K562 (cell line): ENCODE data around the gene CNTD1. TPM values are rescaled to one million over a fixed set of nuclear protein-coding genes. Genes with fewer than 3 reads are reported as not detected.
A peak's percentile ranks its signal among the peaks of the same experiment; 100 is the strongest.

Source experiments
- ASH1L ChIP-seq: fragments of 450-650 bp; IDR thresholded peaks from 2 replicates; pipeline ENCODE4 v1.6.1; 2018; ENCODE audit warnings: borderline replicate concordance, mild to moderate bottlenecking, low read depth; ENCODE audit not compliant: partially characterized antibody
- BRD4 ChIP-seq: fragments of 200-600 bp; sonication (generic); IDR thresholded peaks from 2 replicates; pipeline ENCODE4 v1.6.1; 2017; ENCODE audit warnings: inconsistent platforms
- C11orf30 ChIP-seq: fragments of 450-650 bp; IDR thresholded peaks from 2 replicates; pipeline ENCODE4 v1.6.1; 2016; ENCODE audit warnings: low read depth, mild to moderate bottlenecking
- CHD1 ChIP-seq: fragments of 200-600 bp; sonication (generic); IDR thresholded peaks from one replicate; pipeline ENCODE4 v1.6.1; 2012; ENCODE audit warnings: mild to moderate bottlenecking, moderate library complexity, low read length, inconsistent platforms
- CREM ChIP-seq: IDR thresholded peaks from 2 replicates; pipeline ENCODE4 v1.6.1; 2014; ENCODE audit warnings: antibody characterized with exemption, low read depth
- ELK1 ChIP-seq: sonication (generic); formaldehyde crosslinking; IDR thresholded peaks from 2 replicates; pipeline ENCODE4 v1.8.1; 2022; ENCODE audit warnings: missing genetic modification reagents
- EP400 ChIP-seq: fragments of 450-650 bp; IDR thresholded peaks from 2 replicates; pipeline ENCODE4 v1.6.1; 2017; ENCODE audit warnings: antibody characterized with exemption, mild to moderate bottlenecking, moderate library complexity
- GTF2E2 ChIP-seq: fragments of 200-800 bp; sonication (Bioruptor generic); IDR thresholded peaks from 2 replicates; pipeline ENCODE4 v1.6.1; 2016; ENCODE audit warnings: missing genetic modification characterization, missing compliant biosample characterization
- HCFC1 ChIP-seq: IDR thresholded peaks from 2 replicates; pipeline ENCODE4 v1.6.1; 2012; ENCODE audit warnings: low read depth, low read length, improper control_type of control experiment
- HIVEP1 ChIP-seq: fragments of 250-450 bp; sonication (Bioruptor Pico); IDR thresholded peaks from 2 replicates; pipeline ENCODE4 v1.4.0; 2020; ENCODE audit warnings: mild to moderate bottlenecking
- HMGXB4 ChIP-seq: sonication (generic); formaldehyde crosslinking; IDR thresholded peaks from 2 replicates; pipeline ENCODE4 v1.8.1; 2023; ENCODE audit warnings: mild to moderate bottlenecking, missing genetic modification reagents
- ID3 ChIP-seq, 2 experiments: fragments of 250-450 bp in 1 of 2; fragments of 450-650 bp in 1 of 2; sonication (Bioruptor Pico) in 1 of 2; IDR thresholded peaks; 2 replicates each; pipeline versions ENCODE4 v1.6.1 to v1.8.0; 2016 to 2021; ENCODE audit warnings: mild to moderate bottlenecking in 2 of 2, moderate library complexity in 2 of 2, missing compliant biosample characterization in 1 of 2, missing genetic modification characterization in 1 of 2
- KAT7 ChIP-seq: sonication (generic); formaldehyde crosslinking; IDR thresholded peaks from 2 replicates; pipeline ENCODE4 v1.8.0; 2022; ENCODE audit warnings: missing genetic modification reagents, mild to moderate bottlenecking, borderline replicate concordance
- KDM5B ChIP-seq: fragments of 200-600 bp; sonication (generic); IDR thresholded peaks from 2 replicates; pipeline ENCODE4 v1.6.1; 2012; ENCODE audit warnings: low read depth, mild to moderate bottlenecking, moderate library complexity, low read length, control low read depth, inconsistent platforms; ENCODE audit not compliant: insufficient replicate concordance
- MAFK ChIP-seq: IDR thresholded peaks from 2 replicates; pipeline ENCODE4 v1.6.1; 2011; ENCODE audit warnings: low read length, improper control_type of control experiment
- MBD2 ChIP-seq: sonication (generic); IDR thresholded peaks from 2 replicates; pipeline ENCODE4 v1.6.1; 2016; ENCODE audit warnings: low read depth, borderline replicate concordance
- PHB2 ChIP-seq: fragments of 450-650 bp; IDR thresholded peaks from 2 replicates; pipeline ENCODE4 v1.6.1; 2017; ENCODE audit warnings: low read depth
- PHF21A ChIP-seq: fragments of 450-650 bp; IDR thresholded peaks from 2 replicates; pipeline ENCODE4 v1.6.1; 2017; ENCODE audit warnings: low read depth, borderline replicate concordance
- SETDB1 ChIP-seq: IDR thresholded peaks from one replicate; pipeline ENCODE4 v1.6.1; 2012; ENCODE audit warnings: low read length, control low read depth, inconsistent platforms
- SIN3B ChIP-seq: fragments of 450-650 bp; IDR thresholded peaks from 2 replicates; pipeline ENCODE4 v1.6.1; 2017; ENCODE audit warnings: low read depth, mild to moderate bottlenecking, moderate library complexity
- SMAD4 ChIP-seq: fragments of 250-450 bp; sonication (Bioruptor Pico); conservative IDR thresholded peaks from 2 replicates; pipeline ENCODE4 v1.8.0; 2021; ENCODE audit warnings: inconsistent platforms, mild to moderate bottlenecking, moderate library complexity
- SMARCE1 ChIP-seq: fragments of 450-650 bp; IDR thresholded peaks from 2 replicates; pipeline ENCODE4 v1.7.1; 2016; ENCODE audit warnings: mild to moderate bottlenecking
- STAT5A ChIP-seq: IDR thresholded peaks from 2 replicates; pipeline ENCODE4 v1.6.1; 2012; ENCODE audit warnings: low read length, inconsistent platforms, borderline replicate concordance
- STAT5B ChIP-seq: fragments of 250-450 bp; sonication (Bioruptor Pico); IDR thresholded peaks from 2 replicates; pipeline ENCODE4 v1.8.0; 2021; ENCODE audit warnings: mild to moderate bottlenecking, inconsistent platforms
- TAF9B ChIP-seq: fragments of 450-650 bp; IDR thresholded peaks from 2 replicates; pipeline ENCODE4 v1.6.1; 2018; ENCODE audit warnings: mild to moderate bottlenecking; ENCODE audit not compliant: partially characterized antibody
- ZNF384 ChIP-seq: IDR thresholded peaks from 2 replicates; pipeline ENCODE4 v1.6.1; 2012; ENCODE audit warnings: low read depth, low read length, improper control_type of control experiment
- ZNF764 ChIP-seq: fragments of 250-450 bp; sonication (Bioruptor Pico); IDR thresholded peaks from 2 replicates; pipeline ENCODE4 v1.4.0; 2020; ENCODE audit warnings: low read depth, mild to moderate bottlenecking, moderate library complexity
- polyA plus RNA-seq, 8 experiments: library from polyadenylated mRNA; depleted of rRNA in 4 of 8; stranded (reverse) in 5 of 8; unstranded in 3 of 8; fragments of >200 nt; fragmentation: Nextera tagmentation in 2 of 8; fragmentation: Illumina TruSeq in 1 of 8; extraction: Ambion mirVana in 2 of 8; extraction: Trizol in 1 of 8; gene quantifications; 2 replicates each; pipeline versions ENCODE4 v1.2.1 to v1.2.3, GENCODE V29; 2011 to 2014; ENCODE audit warnings: inconsistent platforms in 1 of 8, missing spikeins in 1 of 8
- total RNA-seq, 7 experiments: library from RNA; depleted of rRNA in 6 of 7; stranded (reverse); fragments of >200 nt in 6 of 7; fragmentation: Illumina TruSeq in 2 of 7; extraction: Trizol in 2 of 7; gene quantifications; 2 replicates each; pipeline versions ENCODE4 v1.2.1 to v1.2.3, GENCODE V29; 2011 to 2021; ENCODE audit warnings: low replicate concordance in 1 of 7

The CNTD1 gene
- total and polyA plus RNA-seq, 9 of the 15 experiments (the other 6 are each of a cell fraction or from before 2014, with no cell fraction given) = 0.12 to 0.86 (median 0.41) TPM; not detected in 1

- TF ChIP-seq PHF21A (peak; percentile 52; the same call in 1 of the 2 replicates), ZNF384 (no peak; the same call in 1 of the 2 replicates), SMARCE1 (0 out of 2 replicates have a peak, but pooled peaks have one; percentile 20), GTF2E2 (tag) (peak; percentile 98), EP400 (peak; percentile 78), SIN3B (peak; percentile 94), TAF9B (peak; percentile 98), HMGXB4 (peak; percentile 42; the same call in 1 of the 2 replicates), ASH1L (no peak), STAT5A (peak; percentile 34; the same call in 1 of the 2 replicates), C11orf30 (peak; percentile 97), SETDB1 (no peak), STAT5B (no peak), HIVEP1 (CRISPR knock-in tag) (0 out of 2 replicates have a peak, but pooled peaks have one; percentile 13), MBD2 (0 out of 2 replicates have a peak, but pooled peaks have one; percentile 39), ELK1 (CRISPR knock-in tag) (no peak), KDM5B (peak; percentile 65), ID3 (CRISPR knock-in tag; IDR thresholded peaks at IDR 0.05) (no peak), ID3 (tag; IDR thresholded peaks at IDR 0.05) (peak; percentile 61; the same call in 1 of the 2 replicates), KAT7 (CRISPR knock-in tag) (peak; percentile 91; the same call in 1 of the 2 replicates), HCFC1 (peak; percentile 85), CHD1 (peak; percentile 71), MAFK (0 out of 2 replicates have a peak, but pooled peaks have one; percentile 13), BRD4 (0 out of 2 replicates have a peak, but pooled peaks have one; percentile 37), CREM (peak; percentile 80), SMAD4 (CRISPR knock-in tag) (peak; percentile 50; the same call in 1 of the 2 replicates), ZNF764 (CRISPR knock-in tag) (peak; percentile 36; the same call in 1 of the 2 replicates), PHB2 (no peak)
Measured at GRCh38 chr17:42773290-42774035, 25.2 kb upstream of the CNTD1 start, which contains the start of gene VPS25 (continued).
